Epithelial cell of esophagus (primary cell): ENCODE measurements around the gene KIAA1614.

Experiments
- DNase-seq: peaks from one replicate; pipeline ENCODE4 v3.0.0; 2010; ENCODE audit warnings: low read depth
- H3K4me3 ChIP-seq: 2 replicates; pipeline ENCODE4 v1.5.1; 2011; ENCODE audit warnings: mild to moderate bottlenecking, low read length, control low read depth
- TF ChIP-seq, protein P1 (sequence below): IDR thresholded peaks from 2 replicates; pipeline ENCODE4 v1.5.1; 2011; ENCODE audit warnings: low read depth, mild to moderate bottlenecking, low read length, control low read depth, inconsistent platforms; ENCODE audit not compliant: insufficient read depth; ENCODE audit errors: missing control alignments

Gene KIAA1614

DNA sequence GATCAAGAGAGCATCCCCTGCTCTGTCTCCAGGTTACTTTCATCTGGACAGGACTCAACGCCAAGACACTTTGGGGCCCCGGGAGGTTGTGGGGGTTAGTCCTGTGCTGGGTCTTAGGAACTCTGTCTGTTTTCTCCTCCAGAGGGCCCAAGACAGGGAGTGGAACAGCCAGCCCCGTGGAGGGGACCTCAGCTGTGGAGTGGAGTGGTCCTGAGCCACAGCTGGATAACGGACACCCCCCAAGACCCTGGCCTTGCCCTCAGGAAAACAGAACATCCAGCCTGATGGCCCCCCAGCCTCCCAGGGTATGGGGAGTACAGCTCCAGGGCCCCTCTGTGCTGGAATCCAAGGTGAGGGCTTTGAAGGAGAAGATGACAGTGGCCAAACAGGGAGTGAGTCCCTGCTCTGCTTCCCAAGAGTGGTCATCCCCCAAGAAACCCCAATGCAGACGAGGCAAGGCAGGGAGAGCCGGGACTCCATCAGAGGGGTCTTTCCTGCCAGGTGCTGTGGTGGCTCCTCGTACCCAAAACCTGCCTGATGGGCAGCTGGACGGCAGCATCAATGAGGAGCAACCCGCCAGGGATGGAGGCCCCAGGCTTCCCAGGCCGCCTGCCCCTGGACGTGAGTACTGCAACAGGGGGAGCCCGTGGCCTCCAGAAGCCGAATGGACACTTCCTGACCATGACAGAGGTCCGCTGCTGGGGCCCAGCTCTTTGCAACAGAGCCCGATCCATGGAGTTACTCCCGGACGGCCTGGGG, 3.5 kb downstream of the KIAA1614 start:
- TF ChIP-seq, protein P1, sequence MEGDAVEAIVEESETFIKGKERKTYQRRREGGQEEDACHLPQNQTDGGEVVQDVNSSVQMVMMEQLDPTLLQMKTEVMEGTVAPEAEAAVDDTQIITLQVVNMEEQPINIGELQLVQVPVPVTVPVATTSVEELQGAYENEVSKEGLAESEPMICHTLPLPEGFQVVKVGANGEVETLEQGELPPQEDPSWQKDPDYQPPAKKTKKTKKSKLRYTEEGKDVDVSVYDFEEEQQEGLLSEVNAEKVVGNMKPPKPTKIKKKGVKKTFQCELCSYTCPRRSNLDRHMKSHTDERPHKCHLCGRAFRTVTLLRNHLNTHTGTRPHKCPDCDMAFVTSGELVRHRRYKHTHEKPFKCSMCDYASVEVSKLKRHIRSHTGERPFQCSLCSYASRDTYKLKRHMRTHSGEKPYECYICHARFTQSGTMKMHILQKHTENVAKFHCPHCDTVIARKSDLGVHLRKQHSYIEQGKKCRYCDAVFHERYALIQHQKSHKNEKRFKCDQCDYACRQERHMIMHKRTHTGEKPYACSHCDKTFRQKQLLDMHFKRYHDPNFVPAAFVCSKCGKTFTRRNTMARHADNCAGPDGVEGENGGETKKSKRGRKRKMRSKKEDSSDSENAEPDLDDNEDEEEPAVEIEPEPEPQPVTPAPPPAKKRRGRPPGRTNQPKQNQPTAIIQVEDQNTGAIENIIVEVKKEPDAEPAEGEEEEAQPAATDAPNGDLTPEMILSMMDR = no peak
- no peak for DNase-seq
- no peak overlapping the region for H3K4me3 ChIP-seq

DNA sequence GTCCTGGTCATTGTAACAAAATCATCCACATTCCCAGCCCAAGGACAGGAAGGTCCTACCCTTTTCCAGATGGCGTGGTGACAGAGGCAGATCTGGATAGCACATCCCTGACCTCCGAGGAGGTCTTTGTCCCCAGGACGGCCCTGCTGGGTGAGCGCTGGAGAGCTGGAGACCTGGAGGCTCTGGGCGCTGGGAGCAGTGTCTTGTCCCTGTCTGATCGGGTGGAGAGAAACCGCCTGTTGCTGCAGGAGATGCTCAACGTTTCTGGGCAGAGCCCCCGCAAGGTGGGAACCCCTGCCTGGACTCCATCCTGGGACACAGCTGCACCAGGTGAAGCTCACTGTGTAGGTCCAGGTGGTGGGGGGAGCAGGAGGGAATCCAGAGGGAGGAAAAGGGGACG, 4.1 kb downstream of the KIAA1614 start:
- TF ChIP-seq, protein P1 = no peak
- no peak overlapping the region for H3K4me3 ChIP-seq
- no peak for DNase-seq

GRCh38 chr1:180917306-180918065, 4.8 kb downstream of the KIAA1614 start:
- H3K4me3 ChIP-seq = no peak overlapping the region
- DNase-seq = no peak
- TF ChIP-seq, protein P1 = no peak

- TF ChIP-seq, protein P1 = no peak
- no peak overlapping the region for H3K4me3 ChIP-seq
- DNase-seq = no peak
These were observed 5.8 kb downstream of the KIAA1614 start for GRCh38 chr1:180918519-180918918.

DNA sequence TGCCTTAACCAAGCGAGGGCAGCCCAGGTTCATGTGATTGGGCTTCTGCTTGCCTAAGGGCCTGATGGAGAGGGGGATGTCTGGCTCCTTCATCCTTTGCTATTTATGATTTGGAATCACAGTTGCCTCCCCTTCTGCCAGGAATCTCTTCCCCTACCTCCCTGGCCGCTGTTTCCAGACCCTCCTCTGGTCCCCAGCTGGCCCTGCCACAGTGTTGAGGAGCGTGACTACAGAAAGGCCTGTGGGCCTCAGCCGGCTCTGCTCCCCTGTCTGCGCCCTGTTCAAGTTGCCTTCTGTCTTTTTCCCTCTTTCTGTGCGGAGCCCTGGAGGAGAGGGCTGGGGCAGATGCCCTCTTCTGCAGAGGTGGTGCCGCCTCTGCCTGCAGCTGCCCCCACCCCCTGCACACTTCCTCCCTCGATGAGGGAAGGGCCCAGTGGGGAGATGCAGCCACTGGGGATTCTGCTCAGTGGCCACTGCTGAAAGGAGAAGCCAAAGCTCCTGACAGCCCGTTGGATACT, 6.5 kb downstream of the KIAA1614 start:
- DNase-seq = no peak
- TF ChIP-seq, protein P1 = no peak
- H3K4me3 ChIP-seq = no peak overlapping the region

DNA sequence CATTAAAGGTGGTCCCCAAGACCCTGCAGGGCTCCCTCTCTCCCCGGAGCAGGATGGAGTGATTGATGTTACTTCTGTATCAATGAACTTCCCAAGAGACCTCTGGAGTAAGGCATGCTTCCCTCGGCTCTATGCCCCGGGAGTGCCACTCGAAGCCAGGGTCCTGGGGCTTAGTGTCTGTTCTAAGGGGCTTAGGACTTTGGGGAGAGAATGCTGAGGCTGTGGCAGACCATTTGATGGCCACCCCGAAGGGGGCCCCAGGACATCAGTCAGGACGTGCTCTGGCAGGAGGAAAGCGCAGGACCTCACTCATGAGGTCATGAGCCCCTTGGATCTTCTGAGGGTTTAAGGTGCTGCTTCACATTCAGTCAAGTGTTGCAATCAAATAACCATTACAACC, 7.5 kb downstream of the KIAA1614 start:
- H3K4me3 ChIP-seq = no peak overlapping the region
- no peak for DNase-seq
- TF ChIP-seq, protein P1 = no peak
